Measurements from ENCODE around the gene LCE7A.

LCE7A gene, protein sequence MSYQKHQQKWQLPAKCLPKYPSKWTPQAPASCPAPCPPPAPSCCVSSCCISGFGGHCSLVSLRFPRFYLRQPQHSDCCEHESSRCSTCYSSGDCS
- long read RNA-seq, donor 1 = 0 reads
- long read RNA-seq, donor 2 = 0 reads
- long read RNA-seq, donor 3 = 0 reads
- long read RNA-seq, donor 4 = 0 reads
- long read RNA-seq, donor 5 = 0 reads
- long read RNA-seq, donor 6 = 0 reads
- long read RNA-seq, donor 7 = 0 reads
- long read RNA-seq, donor 8 = 0 reads

DNA sequence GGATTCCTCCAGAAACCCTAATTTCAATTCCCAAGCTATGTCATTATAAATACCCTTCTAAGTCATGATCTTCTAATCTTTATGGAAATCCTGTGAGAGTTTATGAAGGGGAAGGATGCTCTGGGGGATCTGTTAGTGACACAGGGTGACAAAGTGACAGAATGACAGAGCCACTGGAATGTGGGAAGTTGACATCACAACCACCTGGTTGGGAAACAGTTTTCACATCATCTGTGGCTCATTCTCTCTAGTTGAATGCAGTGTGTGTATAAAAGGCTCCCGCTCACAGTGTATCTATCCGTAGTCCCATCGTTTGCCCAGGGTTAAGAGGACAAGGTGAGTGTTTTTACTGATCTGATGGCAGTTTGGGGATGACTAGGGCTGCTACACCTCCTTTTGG, at the start of gene LCE7A:
Gene LCE7A (plus strand): TSS at position 301 of the 400 bp plus-strand sequence. CDS start 702 bp downstream, outside the sequence.
- no peak for DNase-seq

DNA sequence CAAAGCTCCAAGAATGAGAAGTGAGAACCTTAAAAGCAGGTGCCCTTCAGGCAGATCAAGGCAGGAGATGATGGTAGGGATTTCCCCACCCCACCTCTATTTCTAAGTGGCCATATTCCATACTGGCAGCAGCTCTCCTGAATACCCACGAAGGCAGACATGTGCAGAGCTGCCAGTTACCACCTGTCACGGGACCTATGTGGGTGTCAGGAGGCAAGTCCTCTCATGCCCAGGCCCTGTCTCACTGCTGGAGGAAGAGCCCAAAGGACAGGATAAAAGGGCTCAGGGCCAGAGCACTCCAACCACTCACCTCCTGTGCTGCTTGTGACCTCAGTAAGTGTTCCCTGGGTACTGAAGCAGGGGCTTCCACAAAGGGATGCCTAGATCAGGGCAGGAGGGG, 48.7 kb upstream of the LCE7A start:
- no peak for DNase-seq

DNA sequence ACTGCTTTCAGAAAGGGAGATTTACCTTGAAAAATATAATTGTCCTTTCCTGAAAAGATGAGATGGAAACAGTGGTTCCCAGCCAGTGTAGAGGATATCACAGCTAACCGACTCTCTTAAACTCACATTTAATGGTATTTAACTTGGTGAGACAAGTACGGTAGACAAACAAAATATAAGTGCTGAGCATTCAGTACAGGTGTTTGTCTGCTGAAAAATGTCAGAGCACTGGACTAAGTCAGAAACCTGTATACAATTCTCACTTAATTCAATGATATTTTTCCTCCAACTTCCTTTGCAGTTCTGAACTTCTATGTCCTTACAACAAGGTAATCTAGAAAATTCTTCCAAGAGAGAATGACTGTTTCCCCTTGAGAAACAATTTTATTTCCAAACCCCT, 48.1 kb upstream of the LCE7A start, which contains the start of gene LCE1B:
Gene LCE1B (plus strand): TSS at position 301 of the 400 bp plus-strand sequence. CDS start 476 bp downstream, outside the sequence.
- DNase-seq = no peak

DNA sequence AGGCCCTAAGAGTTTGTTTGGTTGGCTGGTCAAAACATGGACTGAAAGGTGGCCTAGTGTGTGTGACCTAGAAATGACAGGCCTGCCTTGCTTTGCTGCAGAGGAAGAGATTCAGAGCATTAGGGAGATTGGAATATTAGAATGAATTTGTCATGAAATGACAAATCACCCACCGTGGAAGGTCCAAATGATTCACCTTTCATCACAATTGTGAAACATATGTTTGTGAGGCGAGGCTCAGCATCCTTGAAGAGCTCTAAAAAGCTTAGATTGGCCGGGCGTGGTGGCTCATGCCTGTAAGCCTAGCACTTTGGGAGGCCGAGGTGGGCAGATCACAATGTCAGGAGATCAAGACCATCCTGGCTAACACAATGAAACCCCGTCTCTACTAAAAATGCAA, 42.5 kb upstream of the LCE7A start:
- DNase-seq = no peak

DNA sequence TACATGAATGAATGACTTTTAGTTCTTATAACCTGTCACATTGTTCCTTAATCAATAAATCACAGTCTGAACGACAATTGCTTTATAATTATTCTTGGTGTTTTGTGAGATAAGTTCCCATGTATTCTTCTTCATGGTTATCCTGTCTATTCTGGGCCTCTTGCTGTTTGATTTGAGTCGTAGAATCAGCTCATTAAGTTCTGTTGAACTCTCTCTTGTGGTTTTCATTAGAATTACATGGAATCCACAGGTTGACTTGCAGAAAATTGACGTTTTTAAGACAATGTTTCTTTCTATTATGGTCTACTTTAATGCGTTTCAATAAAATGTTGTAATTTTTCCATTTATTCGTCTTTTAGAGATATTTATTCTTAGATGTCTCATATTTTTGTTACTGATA, 36.5 kb upstream of the LCE7A start:
- DNase-seq = no peak

DNA sequence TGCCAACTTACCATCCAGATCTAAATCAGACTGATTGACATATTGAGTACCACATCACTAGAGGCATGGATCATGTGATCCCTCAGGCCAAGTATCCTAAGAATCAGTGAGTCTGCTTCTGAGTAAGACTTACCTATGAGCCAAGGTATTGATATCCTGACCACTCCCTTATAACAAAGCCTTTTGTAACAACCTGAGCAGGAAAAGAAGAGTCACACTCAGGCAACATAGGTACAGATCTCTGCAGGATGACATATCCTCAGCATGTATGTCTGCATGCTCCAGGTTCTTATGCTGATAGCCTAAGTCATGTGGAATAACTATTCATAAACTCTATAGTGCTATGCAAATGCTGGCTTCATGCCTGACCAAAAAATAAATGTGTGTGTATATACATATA, 34.8 kb upstream of the LCE7A start:
- DNase-seq = no peak

DNA sequence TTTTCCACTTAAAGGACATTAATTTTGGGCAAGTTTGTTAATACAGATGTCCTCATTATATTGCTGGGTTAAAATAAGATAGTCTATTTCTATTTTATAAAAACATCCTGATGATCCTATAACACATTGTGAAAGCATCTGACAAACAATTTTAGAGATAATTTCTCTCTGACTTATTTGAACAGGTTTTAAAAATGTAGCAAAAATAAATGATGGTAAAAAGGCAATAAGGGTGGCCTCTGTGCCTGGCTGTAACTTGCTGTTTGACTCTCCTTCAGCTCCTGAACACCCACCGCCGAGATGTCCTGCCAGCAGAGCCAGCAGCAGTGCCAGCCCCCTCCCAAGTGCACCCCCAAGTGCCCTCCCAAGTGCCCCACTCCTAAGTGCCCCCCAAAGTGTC, 32.6 kb upstream of the LCE7A start, which contains the start of gene LCE1A:
Gene LCE1A (plus strand): TSS at position 301 of the 400 bp plus-strand sequence. CDS start 0 bp downstream, at position 301.
- DNase-seq = no peak

DNA sequence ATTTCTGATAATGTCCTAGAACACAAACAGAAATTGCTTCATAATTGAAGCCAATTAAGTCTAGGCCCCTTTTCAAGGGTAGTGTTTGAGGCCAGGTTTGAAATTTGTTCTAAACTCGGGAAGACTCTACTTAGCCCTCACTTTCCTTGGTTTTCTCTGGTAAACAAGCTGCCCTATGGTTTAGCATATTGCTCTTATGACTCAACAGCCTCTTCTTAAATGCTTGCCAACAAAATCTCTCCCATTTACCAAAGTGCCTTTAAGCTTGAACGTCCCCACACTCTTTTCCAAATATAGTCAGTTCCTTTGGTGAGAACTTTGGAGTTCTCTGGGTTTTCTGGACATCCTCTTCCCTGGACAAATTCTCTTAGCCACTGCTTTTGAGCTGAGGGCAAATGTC, 22.9 kb upstream of the LCE7A start:
- DNase-seq = no peak

DNA sequence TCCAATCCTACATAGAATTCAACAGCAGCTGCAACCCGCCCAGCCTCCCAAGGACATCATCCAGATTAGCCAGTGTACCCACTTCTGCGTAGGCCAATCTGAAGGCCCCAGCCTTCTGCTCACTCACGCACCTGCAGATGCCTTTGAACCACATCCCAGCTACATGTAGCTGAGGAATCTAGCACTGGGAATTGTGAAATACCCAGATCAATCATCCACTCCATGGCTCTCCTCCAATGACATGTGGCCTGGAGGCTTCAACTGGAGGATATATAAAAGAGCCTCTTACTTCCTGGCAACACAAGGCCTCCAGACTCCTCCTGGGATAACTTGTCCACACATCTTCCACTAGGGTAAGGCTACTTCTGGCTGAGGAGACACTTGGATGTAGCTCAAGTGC, 17.2 kb upstream of the LCE7A start, which contains the start of gene LCE6A:
Gene LCE6A (plus strand): TSS at position 301 of the 400 bp plus-strand sequence. CDS start 665 bp downstream, outside the sequence.
- no peak for DNase-seq

DNA sequence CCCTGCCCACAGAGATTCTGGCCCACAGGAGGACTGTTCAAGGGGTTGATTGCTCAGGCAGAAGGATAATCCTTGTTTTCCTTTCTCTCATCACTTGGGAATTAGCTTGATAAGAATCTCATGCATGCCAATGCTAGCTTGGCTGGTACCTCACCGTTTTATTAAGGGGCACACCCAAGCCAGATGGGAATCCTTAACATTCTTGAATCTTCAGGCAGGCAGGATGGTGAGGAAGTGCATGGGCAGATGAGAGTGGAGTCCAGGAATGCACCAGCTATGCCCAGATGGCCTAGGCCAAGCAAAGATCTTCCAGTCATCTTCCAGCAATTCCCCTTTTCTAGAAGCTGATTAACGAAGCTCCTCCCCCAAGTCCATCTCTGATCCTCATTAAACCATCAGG, 4.1 kb upstream of the LCE7A start:
- DNase-seq = no peak

DNA sequence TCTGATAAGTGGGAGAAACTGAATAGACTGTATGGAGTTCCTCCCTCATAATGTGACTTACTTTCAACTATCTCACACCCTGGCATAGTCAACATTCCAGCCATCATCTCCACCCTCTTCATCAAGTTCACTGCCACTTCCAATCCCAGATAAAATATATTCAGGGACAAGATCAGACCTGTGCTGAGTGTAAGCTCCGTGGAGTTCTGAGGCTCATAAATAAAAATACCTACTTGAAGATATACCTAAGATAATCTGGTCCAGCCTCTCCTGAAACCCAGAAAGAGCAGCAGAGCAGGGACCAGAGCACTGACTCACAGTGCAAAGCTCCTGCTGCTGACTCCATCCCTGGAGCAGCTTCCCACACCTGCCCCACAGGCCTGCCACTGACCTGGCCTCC, 1.7 kb upstream of the LCE7A start:
- no peak for DNase-seq

DNA sequence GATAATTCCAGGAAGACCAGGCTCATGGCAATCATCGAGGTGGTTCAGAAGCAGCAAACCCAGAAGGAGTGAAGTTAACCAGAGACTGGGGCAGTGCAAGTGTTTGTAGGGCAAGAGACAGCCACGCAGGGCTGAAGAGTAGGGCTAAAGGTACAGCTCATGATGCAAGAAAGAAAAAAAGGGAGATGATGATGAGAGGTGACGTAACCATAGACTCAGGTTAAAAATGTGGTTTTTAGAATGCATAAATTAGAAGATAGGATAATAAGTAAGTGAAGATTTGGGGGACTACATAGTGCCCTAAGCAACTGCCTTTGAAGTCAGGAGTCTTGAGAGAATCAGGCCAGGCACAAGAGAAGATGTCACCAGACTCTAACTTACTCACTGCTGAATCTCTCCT, 333 bp downstream of the LCE7A start:
- no peak for DNase-seq

DNA sequence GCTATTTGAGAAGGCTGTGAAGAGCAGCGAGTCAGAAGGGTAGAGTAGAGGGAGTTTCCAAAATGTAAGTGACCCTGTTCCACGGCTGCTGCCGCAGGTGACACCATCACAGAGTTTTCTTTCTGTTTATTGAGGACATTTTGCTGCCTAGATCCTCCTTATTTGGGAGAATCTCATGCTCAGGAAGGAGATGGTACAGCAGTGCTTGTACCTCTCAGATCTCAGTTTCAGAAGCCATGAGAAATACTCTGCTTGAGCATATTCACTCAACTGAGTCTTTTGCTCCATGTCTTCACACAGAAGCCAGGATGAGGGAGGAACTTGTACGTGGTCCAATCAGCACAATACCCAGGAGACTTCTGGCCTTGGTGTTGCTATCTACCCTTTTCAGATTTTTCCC, 1.6 kb downstream of the LCE7A start:
- no peak for DNase-seq

DNA sequence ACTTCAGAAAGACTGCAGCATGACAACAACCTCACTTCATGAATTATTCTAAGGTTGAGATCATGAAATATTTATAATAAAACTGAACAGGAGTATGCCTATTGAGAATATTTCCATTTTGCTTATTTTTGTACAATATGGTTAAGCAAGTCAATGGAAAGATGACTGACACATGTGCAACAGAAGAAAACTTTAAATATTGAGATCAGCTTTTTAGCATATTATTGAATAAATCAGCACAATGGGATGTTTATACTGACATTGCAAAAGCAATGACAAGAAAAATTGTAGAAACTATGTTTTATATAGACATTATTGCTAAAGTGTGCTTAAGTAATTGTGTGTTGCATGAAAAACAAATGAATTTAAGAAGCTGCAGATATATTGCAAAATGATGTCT, 4.6 kb downstream of the LCE7A start:
- DNase-seq = no peak

DNA sequence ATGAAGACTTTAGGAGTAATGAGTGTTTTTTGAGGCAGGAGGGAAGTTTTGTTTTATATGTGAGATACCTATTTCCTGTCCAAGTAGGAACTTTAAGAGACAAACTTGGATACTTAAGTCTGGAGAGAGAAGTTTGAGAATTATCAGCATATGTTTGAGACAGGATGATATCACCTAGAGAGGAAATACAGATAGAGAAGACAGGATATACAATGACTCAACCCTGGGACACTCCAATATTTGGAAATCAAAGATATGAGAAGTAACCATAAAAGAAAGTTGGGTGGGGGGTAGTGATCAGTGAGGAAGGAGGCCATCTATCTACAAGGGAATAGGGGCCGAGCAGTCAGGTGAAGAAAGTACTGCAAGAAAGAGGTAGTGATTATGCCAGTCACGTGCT, 6.5 kb downstream of the LCE7A start:
- no peak for DNase-seq

DNA sequence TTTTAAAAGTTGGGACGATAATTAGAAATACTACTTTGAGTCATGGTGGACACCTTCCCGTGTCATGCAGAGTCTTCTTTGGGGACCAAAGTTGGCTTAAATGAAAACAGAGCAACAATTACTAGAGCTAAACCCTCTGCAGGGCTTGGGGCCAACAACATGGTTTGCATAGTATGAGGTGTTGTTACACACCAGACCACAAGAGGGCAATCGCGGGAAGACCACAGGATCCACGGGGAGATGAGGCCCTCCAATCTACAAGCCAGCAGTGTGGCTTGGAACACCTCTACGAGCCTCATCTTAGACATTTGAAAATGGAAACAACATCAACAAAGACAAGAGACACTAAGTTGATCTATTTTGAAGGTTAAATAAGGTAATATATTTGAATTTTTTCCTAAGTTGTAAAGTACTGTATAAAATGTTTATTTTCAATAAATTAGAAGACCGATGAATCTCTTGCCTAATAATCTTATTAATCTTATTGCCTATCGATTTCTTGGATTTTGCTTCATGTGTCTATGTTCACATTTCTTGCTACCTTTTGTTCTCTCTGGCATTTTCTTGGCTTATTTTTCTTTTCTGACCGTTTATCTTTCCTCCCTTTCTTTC, 10.1 kb downstream of the LCE7A start:
- DNase-seq = peak; percentile 12

DNA sequence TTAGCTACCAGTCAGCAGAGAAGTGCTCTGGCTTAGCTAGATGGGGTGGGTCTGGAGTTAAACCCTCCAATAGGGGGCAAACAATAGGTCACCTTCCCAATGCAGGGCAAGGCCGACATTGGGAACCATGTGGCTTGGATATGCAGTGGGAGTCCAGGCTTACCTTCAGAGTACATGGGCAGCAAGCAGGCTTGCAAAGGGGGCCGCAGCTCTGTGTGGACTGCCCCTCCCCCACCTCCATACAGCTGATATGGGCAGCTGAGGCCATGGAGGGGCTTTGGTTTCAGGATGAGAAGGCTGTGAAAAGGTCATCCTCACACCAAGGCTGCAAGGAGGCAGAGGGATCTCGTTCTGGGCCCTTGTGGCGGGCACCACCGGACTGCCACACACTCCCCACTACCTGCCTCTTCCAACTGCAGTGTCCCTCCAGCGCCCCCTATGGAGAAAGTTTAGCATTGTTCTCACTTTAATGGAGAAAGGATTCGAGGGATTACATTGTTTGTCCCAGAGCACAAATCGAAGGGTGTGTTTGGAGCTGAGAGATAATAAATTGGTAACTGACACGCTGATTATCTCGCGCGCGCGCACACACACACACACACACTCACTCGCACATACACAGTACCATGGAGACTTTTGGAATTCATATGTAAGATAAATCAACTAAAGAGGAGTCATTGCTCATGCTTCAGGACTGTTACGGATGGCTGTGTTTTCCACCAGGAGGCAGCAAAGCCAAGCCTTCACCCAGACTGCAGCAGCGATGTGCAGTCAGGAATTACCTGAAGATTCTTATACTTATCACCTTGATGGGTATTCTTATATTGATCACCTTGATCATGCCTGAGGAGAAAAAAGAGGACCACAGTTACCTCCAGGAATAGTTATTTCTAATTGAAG, 11.3 kb downstream of the LCE7A start:
- DNase-seq = peak; percentile 23

DNA sequence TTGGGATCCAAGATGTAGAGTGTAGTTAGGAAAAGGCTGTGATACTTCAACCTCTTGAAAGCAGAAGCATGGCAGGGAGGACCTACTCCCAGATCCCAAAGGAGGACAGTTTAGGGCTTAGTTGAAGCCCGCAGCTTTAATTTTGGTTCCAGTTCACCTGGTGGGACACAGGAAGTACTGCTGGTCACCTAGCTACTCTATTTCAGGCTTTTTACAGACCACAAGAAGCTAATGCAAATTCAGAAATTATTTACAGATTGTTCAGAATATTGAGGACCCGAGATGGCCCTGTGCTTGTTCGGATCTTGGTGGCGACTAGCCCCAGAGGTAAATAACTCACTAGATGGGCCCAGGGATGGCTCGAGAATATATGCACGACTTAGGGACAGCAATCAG, 11.9 kb downstream of the LCE7A start:
- peak; percentile 4 for DNase-seq

DNA sequence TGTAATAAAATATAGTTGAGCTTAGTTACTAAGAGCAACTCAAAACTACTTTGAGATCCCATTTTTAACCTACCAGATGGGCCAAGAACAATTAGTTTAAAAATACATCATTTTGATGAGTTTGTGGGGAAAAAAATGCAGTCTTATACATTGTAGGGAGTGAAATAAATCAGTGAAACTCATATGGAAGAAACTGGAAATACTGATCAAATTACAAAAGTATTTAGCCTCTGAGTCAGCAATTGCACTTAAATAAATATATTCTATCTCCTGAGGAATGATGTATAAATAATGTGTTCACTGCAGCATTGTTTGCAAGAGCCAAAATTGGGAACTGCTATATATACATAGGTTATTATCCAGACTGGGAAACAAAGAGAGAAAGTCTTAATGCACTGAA, 13.7 kb downstream of the LCE7A start:
- DNase-seq = no peak

DNA sequence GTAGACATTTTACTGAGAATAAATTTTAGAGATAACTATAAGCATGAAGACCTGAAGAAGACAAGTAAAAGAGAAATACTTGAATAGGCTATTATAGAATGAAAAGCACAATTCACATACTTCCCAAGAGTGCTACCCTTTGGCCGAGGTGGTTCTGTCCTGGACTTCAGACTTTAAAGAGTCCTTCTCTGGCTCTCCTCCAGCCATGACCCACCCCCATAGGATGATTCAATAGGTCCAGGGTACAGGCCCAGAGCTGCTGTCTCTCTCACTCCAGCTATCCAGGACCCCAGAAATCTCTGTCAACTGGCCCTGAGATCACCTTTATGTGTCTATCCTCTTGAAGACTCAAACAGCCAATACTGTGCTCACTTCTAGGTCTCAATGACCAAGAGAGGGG, 17.0 kb downstream of the LCE7A start:
- no peak for DNase-seq

DNA sequence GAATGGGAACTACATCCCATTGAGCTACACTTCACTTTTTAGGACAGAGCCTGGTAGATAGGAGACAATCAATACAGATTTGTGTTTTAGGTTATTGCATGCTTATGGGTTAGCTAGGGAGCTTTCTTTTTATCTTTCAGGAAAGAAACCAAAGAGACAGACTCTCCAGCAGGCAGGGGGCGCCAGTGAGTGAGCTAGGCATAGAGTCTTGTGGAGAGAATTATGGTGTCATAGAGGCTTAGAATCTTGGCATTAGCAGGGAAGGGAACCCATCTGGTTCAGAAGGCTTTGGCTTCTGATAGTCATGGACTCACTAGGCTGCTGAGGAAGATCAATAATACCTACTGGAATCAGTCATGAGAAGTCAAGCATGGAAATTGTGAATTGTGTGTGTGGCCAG, 18.2 kb downstream of the LCE7A start, which contains the start of gene SMCP:
Gene SMCP (plus strand): TSS at position 281 of the 400 bp plus-strand sequence. CDS start 6,101 bp downstream, outside the sequence.
- DNase-seq = no peak

DNA sequence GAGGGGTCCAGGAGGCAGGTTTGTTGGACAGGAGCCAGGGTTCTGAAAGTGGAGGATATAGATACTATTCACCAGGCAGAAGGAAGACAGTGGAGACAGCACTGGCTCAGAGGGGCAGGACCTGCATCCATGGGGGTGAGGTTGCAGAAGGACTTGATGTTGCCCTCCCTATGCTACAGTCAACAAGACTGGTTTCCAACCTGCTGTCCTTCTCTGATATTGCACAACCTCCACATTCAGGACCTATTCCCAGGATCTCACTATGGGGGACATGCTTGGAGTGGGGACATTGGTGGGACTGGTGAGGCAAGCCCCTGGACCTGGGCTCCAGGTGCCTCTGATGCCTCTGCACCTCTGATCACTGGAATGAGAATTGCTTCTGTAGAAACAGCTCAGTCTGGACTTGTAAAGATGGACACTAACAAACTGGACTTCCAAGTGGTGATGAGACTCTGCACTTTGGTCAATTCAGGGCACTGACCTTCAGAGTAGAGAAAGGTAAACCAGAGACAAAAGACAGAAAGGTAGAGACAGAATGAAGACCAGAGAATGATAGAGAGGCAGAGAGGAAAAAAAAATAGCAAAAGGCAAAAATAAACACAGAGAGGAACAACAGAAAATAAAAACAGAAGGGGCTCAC, 19.9 kb downstream of the LCE7A start:
- no peak for DNase-seq

Measured in right kidney (tissue), 9 donors.